ENCODE data around the gene ARVCF. TPM values are rescaled to one million over a fixed set of nuclear protein-coding genes. Genes with fewer than 3 reads are reported as not detected.

Gene ARVCF
- total and polyA plus RNA-seq, 8 donors: 3.5 to 51.3 (median 13.6) TPM

GRCh38 chr22:20029550-20030225 is 13.1 kb upstream of the ARVCF start:
- H3K4me3 ChIP-seq: no peak overlapping the region
- peaks cover 8 to 41% (median 23%) of the 10 kb centered on the region in 4 donors for H3K4me1 ChIP-seq
- H3K27ac ChIP-seq: no peak overlapping the region
- TF ChIP-seq POLR2A (IDR thresholded peaks at IDR 0.05): no peak
- no peak for TF ChIP-seq CTCF (IDR thresholded peaks at IDR 0.05)
- TF ChIP-seq POLR2AphosphoS5 (IDR thresholded peaks at IDR 0.05): no peak
- TF ChIP-seq EP300 (IDR thresholded peaks at IDR 0.05): no peak
- H3K9me3 ChIP-seq: no peaks in the 10 kb centered on the region
- WGBS, 5 donors: 88 to 91% (median 89%) methylated on average over 9 of the region's 9 CpGs
- intact Hi-C loops (cut with DNase I; ENCODE audit: low total_unique reads): no loop called here
- no peaks in the 10 kb centered on the region for H3K27me3 ChIP-seq
- H3K36me3 ChIP-seq: peaks cover 0 to 19% (median 6%) of the 10 kb centered on the region in 4 donors
- DNase-seq: peak in 1 of 2 donors; percentile 2

- Histone ChIP-seq H3K4me1 (peaks cover 8 to 47% (median 24%) of the 10 kb centered on the region in 4 donors), H3K27ac (no peak overlapping the region), H3K9me3 (no peaks in the 10 kb centered on the region), H3K4me3 (no peak overlapping the region), H3K27me3 (no peaks in the 10 kb centered on the region), H3K36me3 (peaks cover 0 to 19% (median 12%) of the 10 kb centered on the region in 4 donors)
- 82 to 93% (median 87%) methylated on average over 16 of the region's 16 CpGs for WGBS, 5 donors
- no peak for TF ChIP-seq POLR2AphosphoS5 (IDR thresholded peaks at IDR 0.05)
- no peak for TF ChIP-seq EP300 (IDR thresholded peaks at IDR 0.05)
- no peak for TF ChIP-seq POLR2A (IDR thresholded peaks at IDR 0.05)
- no peak for TF ChIP-seq CTCF (IDR thresholded peaks at IDR 0.05)
- peak in 1 of 2 donors; percentile 8 for DNase-seq
- intact Hi-C loops (cut with DNase I; ENCODE audit: low total_unique reads): no loop called here
Measured at GRCh38 chr22:20028855-20029549, 12.4 kb upstream of the ARVCF start.

GRCh38 chr22:20027966-20028854 is 11.6 kb upstream of the ARVCF start:
- Histone ChIP-seq H3K27ac (no peak overlapping the region), H3K4me3 (no peak overlapping the region), H3K27me3 (no peaks in the 10 kb centered on the region), H3K9me3 (no peaks in the 10 kb centered on the region), H3K36me3 (peaks cover 0 to 19% (median 12%) of the 10 kb centered on the region in 4 donors), H3K4me1 (peaks cover 7 to 45% (median 21%) of the 10 kb centered on the region in 4 donors)
- 81 to 91% (median 88%) methylated on average over 11 to 12 of the region's 12 CpGs for WGBS, 5 donors
- DNase-seq: peak in 1 of 2 donors; percentile 32
- TF ChIP-seq CTCF (IDR thresholded peaks at IDR 0.05) (peak in 2 of 7 experiments; percentile 9 to 13), EP300 (IDR thresholded peaks at IDR 0.05) (no peak), POLR2AphosphoS5 (IDR thresholded peaks at IDR 0.05) (no peak), POLR2A (IDR thresholded peaks at IDR 0.05) (no peak)
- intact Hi-C loops (cut with DNase I; ENCODE audit: low total_unique reads): no loop called here
